ENCODE results near the gene RUSC1. TPM values are rescaled to one million over a fixed set of nuclear protein-coding genes. Genes with fewer than 3 reads are reported as not detected.
A peak's percentile ranks its signal among the peaks of the same experiment; 100 is the strongest.

Gene RUSC1
- total and polyA plus RNA-seq, 2 donors (not counting 1 experiment from before 2014, with no cell fraction given) = 19.3 to 20.3 TPM

DNA sequence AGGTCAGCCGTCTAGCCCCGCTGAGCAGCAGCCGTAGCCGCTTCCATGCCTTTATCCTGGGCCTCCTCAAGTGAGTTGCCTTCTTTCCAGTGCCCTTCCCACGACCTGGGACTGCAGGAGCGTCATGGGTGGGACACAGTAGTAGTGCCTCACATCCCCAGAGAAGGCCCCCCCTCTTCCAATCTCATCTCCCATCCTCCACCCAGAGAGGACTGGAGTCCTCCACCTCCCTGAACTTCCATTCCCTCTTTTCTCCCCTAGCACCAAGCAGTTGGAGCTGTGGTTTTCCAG is 4.9 kb downstream of the RUSC1 start:
- Histone ChIP-seq H3K4me3 (ENCODE audit: control extremely low read depth in 1 of 5, extremely low read depth in 1 of 5, insufficient read depth in 1 of 5, low read depth in 2 of 5, low read length in 4 of 5) (no peak overlapping the region), H3K36me3 (replicated peaks in 1 of 2; ENCODE audit: control extremely low read depth in 1 of 2, control insufficient read depth in 1 of 2, extremely low read depth in 1 of 2, insufficient read depth in 2 of 2, low read length in 1 of 2) (peaks cover 0 to 7% of the 10 kb centered on the region in 2 experiments), H2AFZ (ENCODE audit: insufficient read depth, low read depth, low read length, poor library complexity, severe bottlenecking) (no peak overlapping the region), H4K20me1 (ENCODE audit: control insufficient read depth, insufficient read depth, low read length, poor library complexity, severe bottlenecking) (no peaks in the 10 kb centered on the region), H3K9ac (ENCODE audit: low read length) (no peak overlapping the region), H3K9me3 (ENCODE audit: control extremely low read depth in 1 of 3, control insufficient read depth in 2 of 3, insufficient read depth in 1 of 3, low read length in 2 of 3) (peaks cover 0 to 1% (median 0%) of the 10 kb centered on the region in 3 donors), H3K4me2 (replicated peaks; ENCODE audit: low read depth, low read length, poor library complexity, severe bottlenecking) (peak overlapping the region; percentile 99), H3K27me3 (replicated peaks in 1 of 4; ENCODE audit: control extremely low read depth in 1 of 4, control insufficient read depth in 3 of 4, insufficient read depth in 4 of 4, low read length in 3 of 4) (no peaks in the 10 kb centered on the region), H3K4me1 (ENCODE audit: control insufficient read depth in 2 of 2, insufficient read depth in 2 of 2, low read length in 2 of 2) (peaks cover 13 to 29% of the 10 kb centered on the region in 2 donors), H3K27ac (ENCODE audit: low read length in 2 of 2) (no peak overlapping the region), H3K79me2 (ENCODE audit: control insufficient read depth, insufficient read depth, low read length) (peaks cover 4% of the 10 kb centered on the region)
- Mint-ChIP-seq H3K27me3 (no peaks in the 10 kb centered on the region), H3K4me1 (peaks cover 17% of the 10 kb centered on the region), H3K4me3 (peak overlapping the region; percentile 57), H3K9me3 (ENCODE audit: insufficient read depth) (no peaks in the 10 kb centered on the region), H3K27ac (peak overlapping the region; percentile 23)
- DNase-seq (no peak), ATAC-seq (ENCODE audit: low read depth) (no peak)
- POLR2A ChIA-PET = interaction anchor here (0.6 kb wide), 1 partner anchor 302 kb away, joined by 3 read pairs; no protein-coding TSS in a partner anchor
- intact Hi-C loops (cut with micrococcal nuclease) = loop anchor here (10.0 kb wide), 1 partner anchor 1179 kb away; the partner anchor contains the start of gene MEF2D
- 93% methylated on average over 6 of the region's 6 CpGs for WGBS (ENCODE audit: insufficient coverage)
- TF ChIP-seq, protein P1, sequence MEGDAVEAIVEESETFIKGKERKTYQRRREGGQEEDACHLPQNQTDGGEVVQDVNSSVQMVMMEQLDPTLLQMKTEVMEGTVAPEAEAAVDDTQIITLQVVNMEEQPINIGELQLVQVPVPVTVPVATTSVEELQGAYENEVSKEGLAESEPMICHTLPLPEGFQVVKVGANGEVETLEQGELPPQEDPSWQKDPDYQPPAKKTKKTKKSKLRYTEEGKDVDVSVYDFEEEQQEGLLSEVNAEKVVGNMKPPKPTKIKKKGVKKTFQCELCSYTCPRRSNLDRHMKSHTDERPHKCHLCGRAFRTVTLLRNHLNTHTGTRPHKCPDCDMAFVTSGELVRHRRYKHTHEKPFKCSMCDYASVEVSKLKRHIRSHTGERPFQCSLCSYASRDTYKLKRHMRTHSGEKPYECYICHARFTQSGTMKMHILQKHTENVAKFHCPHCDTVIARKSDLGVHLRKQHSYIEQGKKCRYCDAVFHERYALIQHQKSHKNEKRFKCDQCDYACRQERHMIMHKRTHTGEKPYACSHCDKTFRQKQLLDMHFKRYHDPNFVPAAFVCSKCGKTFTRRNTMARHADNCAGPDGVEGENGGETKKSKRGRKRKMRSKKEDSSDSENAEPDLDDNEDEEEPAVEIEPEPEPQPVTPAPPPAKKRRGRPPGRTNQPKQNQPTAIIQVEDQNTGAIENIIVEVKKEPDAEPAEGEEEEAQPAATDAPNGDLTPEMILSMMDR (IDR thresholded peaks at IDR 0.05) = no peak
- TF ChIP-seq EZH2 (IDR thresholded peaks at IDR 0.05; ENCODE audit: borderline replicate concordance, insufficient read depth, low read depth, low read length, poor library complexity, severe bottlenecking) = no peak
- CTCF ChIA-PET = interaction anchor here (3.0 to 6.5 kb wide), 2 partner anchors 74 to 178 kb away, joined by 9 to 128 read pairs; no protein-coding TSS in a partner anchor

DNA sequence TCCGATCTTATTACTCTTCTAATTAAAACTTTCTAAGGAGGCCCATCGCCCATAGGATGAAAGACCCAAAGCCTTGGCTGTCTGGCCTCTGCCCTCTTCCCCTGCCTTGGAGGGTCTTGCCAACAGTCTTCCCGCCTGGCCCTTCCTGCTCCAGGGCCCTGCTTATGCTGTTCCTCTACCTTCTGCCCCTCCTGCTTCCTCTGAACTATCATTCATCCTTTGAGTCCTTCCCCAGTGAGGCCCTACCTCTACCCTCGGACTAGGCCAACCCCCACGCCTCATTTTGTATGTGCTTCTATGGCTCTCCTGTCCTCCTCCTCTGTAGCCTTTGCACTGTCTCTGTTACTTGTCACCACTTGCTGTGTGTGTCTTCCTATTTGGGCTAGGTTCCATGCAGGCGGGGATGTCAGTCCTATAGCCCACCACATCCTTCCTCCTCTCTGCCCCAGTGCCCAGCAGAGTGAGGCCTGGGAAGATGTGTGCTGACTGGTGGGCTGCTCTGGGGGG is 5.4 kb downstream of the RUSC1 start:
- Mint-ChIP-seq H3K27ac (peak overlapping the region; percentile 23), H3K4me3 (peak overlapping the region; percentile 57), H3K9me3 (ENCODE audit: insufficient read depth) (no peaks in the 10 kb centered on the region), H3K27me3 (no peaks in the 10 kb centered on the region), H3K4me1 (peaks cover 12% of the 10 kb centered on the region)
- ChIA-PET CTCF (interaction anchor here (0.6 to 1.0 kb wide), 3 partner anchors 13 to 122 kb away, joined by 3 read pairs; no protein-coding TSS in a partner anchor), POLR2A (interaction anchor here (0.6 kb wide), 1 partner anchor 302 kb away, joined by 3 read pairs; no protein-coding TSS in a partner anchor)
- Histone ChIP-seq H4K20me1 (ENCODE audit: control insufficient read depth, insufficient read depth, low read length, poor library complexity, severe bottlenecking) (no peaks in the 10 kb centered on the region), H3K4me3 (ENCODE audit: control extremely low read depth in 1 of 5, extremely low read depth in 1 of 5, insufficient read depth in 1 of 5, low read depth in 2 of 5, low read length in 4 of 5) (no peak overlapping the region), H3K9me3 (ENCODE audit: control extremely low read depth in 1 of 3, control insufficient read depth in 2 of 3, insufficient read depth in 1 of 3, low read length in 2 of 3) (no peaks in the 10 kb centered on the region), H3K27ac (ENCODE audit: low read length in 2 of 2) (peak overlapping the region in 1 of 2 donors; percentile 12), H3K4me1 (ENCODE audit: control insufficient read depth in 2 of 2, insufficient read depth in 2 of 2, low read length in 2 of 2) (peaks cover 7 to 24% of the 10 kb centered on the region in 2 donors), H3K4me2 (replicated peaks; ENCODE audit: low read depth, low read length, poor library complexity, severe bottlenecking) (no peak overlapping the region), H3K9ac (ENCODE audit: low read length) (no peak overlapping the region), H3K36me3 (replicated peaks in 1 of 2; ENCODE audit: control extremely low read depth in 1 of 2, control insufficient read depth in 1 of 2, extremely low read depth in 1 of 2, insufficient read depth in 2 of 2, low read length in 1 of 2) (peaks cover 0 to 11% of the 10 kb centered on the region in 2 experiments), H3K27me3 (replicated peaks in 1 of 4; ENCODE audit: control extremely low read depth in 1 of 4, control insufficient read depth in 3 of 4, insufficient read depth in 4 of 4, low read length in 3 of 4) (no peaks in the 10 kb centered on the region), H2AFZ (ENCODE audit: insufficient read depth, low read depth, low read length, poor library complexity, severe bottlenecking) (no peak overlapping the region), H3K79me2 (ENCODE audit: control insufficient read depth, insufficient read depth, low read length) (peaks cover 4% of the 10 kb centered on the region)
- DNase-seq = peak; percentile 34
- WGBS (ENCODE audit: insufficient coverage) = 93% methylated on average over 5 of the region's 6 CpGs
- TF ChIP-seq, protein P1 (IDR thresholded peaks at IDR 0.05) = no peak
- no peak for TF ChIP-seq EZH2 (IDR thresholded peaks at IDR 0.05; ENCODE audit: borderline replicate concordance, insufficient read depth, low read depth, low read length, poor library complexity, severe bottlenecking)
- intact Hi-C loops (cut with micrococcal nuclease) = loop anchor here (10.0 kb wide), 1 partner anchor 1179 kb away; the partner anchor contains the start of gene MEF2D
- ATAC-seq (ENCODE audit: low read depth) = no peak
